Fibroblast of mammary gland (primary cell): ENCODE data around the gene WHRN.

Source experiments
- DNase-seq: peaks from one replicate; pipeline ENCODE4 v3.0.0-alpha.2; 2010; ENCODE audit warnings: low read depth
- H3K4me3 ChIP-seq: 2 replicates; pipeline ENCODE4 v1.5.1; 2011; ENCODE audit warnings: low read depth, mild to moderate bottlenecking, low read length, moderate library complexity; ENCODE audit not compliant: control insufficient read depth
- TF ChIP-seq, protein P1 (sequence below): conservative IDR thresholded peaks from 2 replicates; pipeline ENCODE4 v1.5.1; 2011; ENCODE audit warnings: low read depth, low read length, inconsistent platforms; ENCODE audit not compliant: control insufficient read depth, insufficient read depth

WHRN gene

DNA sequence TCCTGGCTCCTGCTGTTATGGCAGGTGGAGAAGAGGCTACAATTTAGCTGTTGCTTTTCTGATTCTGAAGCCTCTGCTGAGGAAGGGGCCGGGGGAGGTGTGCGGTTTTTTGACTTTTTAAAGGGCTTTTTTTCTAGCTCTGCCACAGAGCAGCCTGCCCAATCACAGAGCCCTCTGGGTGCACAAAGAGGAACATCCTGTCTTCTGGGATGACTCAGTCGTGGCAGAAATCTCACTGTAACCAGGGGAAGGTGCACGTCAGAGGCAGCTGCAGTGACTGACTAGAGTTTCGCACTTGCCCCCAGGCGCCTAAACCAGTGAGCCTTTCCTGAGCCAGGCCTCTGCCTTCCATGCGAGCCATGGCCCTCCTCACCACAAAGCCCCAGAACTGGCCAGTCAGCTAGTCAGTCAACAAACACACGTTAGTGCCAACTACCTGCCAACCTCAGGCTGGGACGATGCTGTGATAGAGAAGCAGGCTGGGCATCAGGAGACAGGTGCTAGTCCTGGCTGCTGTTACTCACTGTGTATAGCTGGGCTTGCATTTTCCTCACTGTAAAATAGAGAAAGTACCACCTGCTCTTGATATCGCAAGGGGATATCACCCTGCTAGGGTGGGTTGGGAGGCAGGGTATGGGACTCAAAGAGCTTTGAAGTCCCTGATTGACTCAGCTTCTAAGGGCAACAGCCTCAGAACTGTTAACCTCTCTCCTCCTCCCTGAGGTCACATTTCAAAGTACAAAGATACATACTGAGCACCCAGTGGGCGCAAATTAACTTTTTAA, 119.7 kb downstream of the WHRN start:
- no peak overlapping the region for H3K4me3 ChIP-seq
- peak; percentile 95 for DNase-seq
- TF ChIP-seq, protein P1, sequence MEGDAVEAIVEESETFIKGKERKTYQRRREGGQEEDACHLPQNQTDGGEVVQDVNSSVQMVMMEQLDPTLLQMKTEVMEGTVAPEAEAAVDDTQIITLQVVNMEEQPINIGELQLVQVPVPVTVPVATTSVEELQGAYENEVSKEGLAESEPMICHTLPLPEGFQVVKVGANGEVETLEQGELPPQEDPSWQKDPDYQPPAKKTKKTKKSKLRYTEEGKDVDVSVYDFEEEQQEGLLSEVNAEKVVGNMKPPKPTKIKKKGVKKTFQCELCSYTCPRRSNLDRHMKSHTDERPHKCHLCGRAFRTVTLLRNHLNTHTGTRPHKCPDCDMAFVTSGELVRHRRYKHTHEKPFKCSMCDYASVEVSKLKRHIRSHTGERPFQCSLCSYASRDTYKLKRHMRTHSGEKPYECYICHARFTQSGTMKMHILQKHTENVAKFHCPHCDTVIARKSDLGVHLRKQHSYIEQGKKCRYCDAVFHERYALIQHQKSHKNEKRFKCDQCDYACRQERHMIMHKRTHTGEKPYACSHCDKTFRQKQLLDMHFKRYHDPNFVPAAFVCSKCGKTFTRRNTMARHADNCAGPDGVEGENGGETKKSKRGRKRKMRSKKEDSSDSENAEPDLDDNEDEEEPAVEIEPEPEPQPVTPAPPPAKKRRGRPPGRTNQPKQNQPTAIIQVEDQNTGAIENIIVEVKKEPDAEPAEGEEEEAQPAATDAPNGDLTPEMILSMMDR: no peak

DNA sequence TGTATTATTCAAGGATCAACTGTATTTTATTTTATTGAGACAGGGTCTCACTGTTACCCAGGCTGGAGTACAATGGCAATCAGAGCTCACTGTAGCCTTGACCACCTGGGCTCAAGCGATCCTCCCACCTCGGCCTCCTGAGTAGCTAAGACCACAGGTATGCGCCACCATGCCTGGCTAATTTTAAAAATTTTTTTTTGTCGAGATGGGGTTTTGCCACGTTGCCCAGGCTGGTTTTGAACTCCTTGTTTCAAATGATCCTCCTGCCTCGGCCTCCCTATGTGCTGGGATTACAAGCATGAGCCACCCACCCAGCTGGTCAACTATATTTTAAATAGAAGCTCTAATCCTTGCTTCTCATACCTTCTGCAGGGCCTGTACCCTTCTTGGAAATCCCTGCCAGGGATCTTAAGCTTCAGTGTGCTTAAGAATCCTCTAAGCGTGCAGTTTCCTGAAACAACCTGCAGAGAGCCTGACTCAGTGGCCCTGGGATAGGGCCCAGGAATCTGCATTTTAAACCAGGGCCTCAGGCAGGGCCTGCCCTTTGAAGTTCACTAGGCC, 120.4 kb downstream of the WHRN start:
- no peak overlapping the region for H3K4me3 ChIP-seq
- TF ChIP-seq, protein P1: no peak
- DNase-seq: no peak

DNA sequence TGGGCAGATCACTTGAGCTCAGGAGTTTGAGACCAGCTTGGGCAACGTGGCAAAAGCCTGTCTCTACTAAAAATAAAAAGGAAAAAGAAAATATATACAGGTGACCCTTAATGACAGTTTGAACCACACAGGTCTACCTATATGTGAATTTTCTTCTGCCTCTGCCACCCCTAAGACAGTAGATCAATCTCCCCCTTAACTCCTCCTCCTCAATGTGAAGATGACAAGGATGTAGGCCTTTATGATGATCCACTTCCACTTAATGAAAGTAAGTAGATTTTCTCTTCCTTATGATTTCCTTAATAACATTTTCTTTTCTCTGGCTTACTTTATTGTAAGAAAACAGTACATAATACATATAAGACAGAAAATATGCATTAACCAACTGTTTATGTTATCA, 120.9 kb downstream of the WHRN start:
- no peak overlapping the region for H3K4me3 ChIP-seq
- TF ChIP-seq, protein P1: no peak
- no peak for DNase-seq

DNA sequence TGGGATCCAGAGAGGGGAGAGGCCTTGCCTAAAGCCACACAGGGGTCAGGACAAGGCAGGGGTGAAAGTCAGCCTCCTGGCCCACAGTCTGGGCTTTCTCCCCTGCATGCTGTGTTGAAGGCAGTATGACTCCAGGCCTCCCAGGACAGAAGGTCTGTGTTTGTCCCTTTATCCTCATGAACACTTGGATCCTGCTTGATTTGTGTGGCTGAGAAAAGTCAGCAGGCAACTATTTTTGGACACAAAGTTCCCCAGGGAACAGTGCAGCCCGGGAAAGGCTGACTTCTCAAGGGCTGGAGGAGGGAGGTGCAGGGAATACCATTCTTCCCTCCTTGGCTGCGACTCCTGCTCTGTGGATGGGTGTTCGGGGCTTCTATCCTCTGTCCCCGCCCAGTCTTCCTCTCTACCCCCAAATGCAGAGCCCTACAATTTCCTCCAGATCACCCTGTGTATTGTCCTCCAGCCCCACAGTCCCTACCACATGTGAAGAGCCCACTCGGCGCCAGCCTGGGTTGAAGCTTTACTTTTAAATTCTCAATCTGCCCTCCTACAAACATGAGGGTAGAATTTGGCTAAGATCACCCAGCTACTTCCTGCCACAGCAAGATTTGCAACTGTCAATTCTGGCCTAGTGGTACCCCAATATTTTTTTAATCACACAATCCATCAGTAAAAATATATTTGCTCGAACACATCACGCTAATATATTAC, 121.6 kb downstream of the WHRN start:
- H3K4me3 ChIP-seq: no peak overlapping the region
- TF ChIP-seq, protein P1: no peak
- DNase-seq: peak; percentile 85

DNA sequence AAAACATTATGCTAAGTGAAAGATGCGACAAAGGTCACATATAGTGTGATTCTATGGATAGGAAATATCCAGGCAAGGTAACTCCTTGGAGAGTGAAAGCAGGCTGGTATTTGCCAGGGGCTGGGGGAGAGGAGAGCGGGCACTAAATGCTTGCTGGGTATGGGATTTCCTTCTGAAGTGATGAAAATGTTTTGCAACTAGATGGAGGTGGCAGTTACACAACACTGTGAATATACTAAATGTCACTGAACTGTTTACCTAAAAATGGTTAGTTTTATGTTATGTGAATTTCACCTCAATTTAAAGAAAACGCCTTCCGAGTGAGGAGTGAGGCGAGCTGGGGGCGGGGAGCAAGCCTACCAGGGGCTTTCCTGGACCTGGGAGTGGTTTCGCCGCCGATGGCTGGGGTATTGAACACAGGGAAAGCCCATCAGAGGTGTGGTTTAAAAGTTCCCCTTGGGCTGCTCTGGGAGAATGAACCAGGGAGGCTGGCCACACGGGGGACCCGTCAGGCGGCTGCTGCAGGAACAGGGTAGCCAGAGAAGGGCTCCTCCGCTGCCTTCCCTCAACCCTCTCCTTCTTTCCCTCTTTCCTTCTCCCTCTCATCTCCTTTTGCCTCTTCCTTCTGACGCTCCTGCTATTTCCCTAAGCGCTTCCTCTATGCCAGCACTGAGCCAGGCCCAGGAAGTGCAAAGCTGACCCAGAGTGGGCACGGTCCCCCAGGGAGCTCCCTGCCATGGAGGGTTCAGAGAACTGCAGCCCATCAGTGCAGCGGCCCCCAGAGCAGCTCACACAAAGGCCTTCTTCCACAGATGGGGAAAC, 122.4 kb downstream of the WHRN start:
- no peak for DNase-seq
- H3K4me3 ChIP-seq: no peak overlapping the region
- TF ChIP-seq, protein P1: peak; percentile 7

- no peak for DNase-seq
- TF ChIP-seq, protein P1: no peak
These were observed 126.4 kb downstream of the WHRN start for GRCh38 chr9:114378883-114379282.

More at GRCh38 chr9:114378883-114379282, 126.4 kb downstream of the WHRN start:
- no peak overlapping the region for H3K4me3 ChIP-seq
